Osteocyte (in vitro differentiated cells): ENCODE measurements around the gene APBB2. TPM values are rescaled to one million over a fixed set of nuclear protein-coding genes. Genes with fewer than 3 reads are reported as not detected.

Experiments used
- DNase-seq: peaks from one replicate; pipeline ENCODE4 v3.0.0; 2021; ENCODE audit warnings: mixed read lengths; ENCODE audit not compliant: unreplicated experiment; ENCODE audit errors: extremely low spot score
- H3K27ac Mint-ChIP-seq: one replicate; pipeline ENCODE4 v1.8.0; 2021; ENCODE audit warnings: mild to moderate bottlenecking, mixed read lengths; ENCODE audit not compliant: unreplicated experiment
- H3K27me3 Mint-ChIP-seq: one replicate; pipeline ENCODE4 v1.8.0; 2021; ENCODE audit warnings: mixed read lengths; ENCODE audit not compliant: unreplicated experiment
- H3K36me3 Mint-ChIP-seq: one replicate; pipeline ENCODE4 v1.8.0; 2021; ENCODE audit warnings: mixed read lengths; ENCODE audit not compliant: unreplicated experiment
- H3K4me1 Mint-ChIP-seq: one replicate; pipeline ENCODE4 v1.8.0; 2021; ENCODE audit warnings: mixed read lengths; ENCODE audit not compliant: unreplicated experiment
- H3K4me3 Mint-ChIP-seq: one replicate; pipeline ENCODE4 v1.8.0; 2021; ENCODE audit warnings: mild to moderate bottlenecking, moderate library complexity, mixed read lengths; ENCODE audit not compliant: unreplicated experiment
- H3K9me3 Mint-ChIP-seq: one replicate; pipeline ENCODE4 v1.8.0; 2021; ENCODE audit warnings: mixed read lengths; ENCODE audit not compliant: unreplicated experiment
- total RNA-seq: library from RNA; stranded (reverse); gene quantifications from 2 replicates; pipeline ENCODE4 v1.2.1, GENCODE V29; 2021
- TF ChIP-seq, protein P1 (sequence below): fragments of 200-600 bp; sonication (generic); IDR thresholded peaks from 2 replicates; pipeline ENCODE4 v1.5.0; 2021; ENCODE audit warnings: antibody characterized with exemption, mild to moderate bottlenecking, moderate library complexity

The APBB2 gene
- total RNA-seq, 1 donor from 2014 or later = 56.2 TPM

DNA sequence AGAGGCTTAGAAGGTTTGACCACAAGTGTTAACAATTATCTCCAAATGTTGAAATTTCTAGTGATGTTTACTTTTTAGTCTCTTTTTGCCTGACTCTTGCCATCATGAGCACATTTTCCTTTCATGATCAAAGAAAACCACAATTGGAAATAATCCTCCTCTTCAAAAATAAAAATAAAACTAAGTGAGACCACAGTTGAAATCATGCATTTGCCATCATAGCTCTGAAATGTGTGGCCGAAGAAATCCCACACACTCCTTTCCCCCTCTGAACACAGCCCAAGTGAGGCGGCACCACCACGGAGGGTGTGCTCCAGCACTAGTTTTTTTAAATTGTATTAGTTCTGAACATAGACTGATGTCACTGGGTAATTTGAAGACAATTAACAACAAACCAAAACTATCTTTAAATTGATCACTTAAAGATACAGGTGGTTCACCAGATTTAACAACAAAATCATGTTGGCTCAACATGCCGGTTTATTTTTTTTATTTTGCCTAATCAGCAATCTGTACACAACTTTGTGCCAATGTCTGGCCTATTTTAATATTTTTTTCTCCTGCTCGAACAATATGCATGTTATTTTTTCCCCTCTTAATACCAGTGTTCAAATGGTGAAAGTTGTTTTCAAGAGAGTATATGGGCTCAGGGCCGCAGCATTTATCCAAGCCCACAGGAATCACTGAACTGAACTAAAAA lies 17.6 kb downstream of the APBB2 start:
- Mint-ChIP-seq H3K27ac (peak overlapping the region; percentile 48), H3K9me3 (peaks cover 2% of the 10 kb centered on the region), H3K4me3 (no peak overlapping the region), H3K36me3 (peaks cover 2% of the 10 kb centered on the region), H3K27me3 (no peaks in the 10 kb centered on the region), H3K4me1 (peaks cover 52% of the 10 kb centered on the region)
- TF ChIP-seq, protein P1, sequence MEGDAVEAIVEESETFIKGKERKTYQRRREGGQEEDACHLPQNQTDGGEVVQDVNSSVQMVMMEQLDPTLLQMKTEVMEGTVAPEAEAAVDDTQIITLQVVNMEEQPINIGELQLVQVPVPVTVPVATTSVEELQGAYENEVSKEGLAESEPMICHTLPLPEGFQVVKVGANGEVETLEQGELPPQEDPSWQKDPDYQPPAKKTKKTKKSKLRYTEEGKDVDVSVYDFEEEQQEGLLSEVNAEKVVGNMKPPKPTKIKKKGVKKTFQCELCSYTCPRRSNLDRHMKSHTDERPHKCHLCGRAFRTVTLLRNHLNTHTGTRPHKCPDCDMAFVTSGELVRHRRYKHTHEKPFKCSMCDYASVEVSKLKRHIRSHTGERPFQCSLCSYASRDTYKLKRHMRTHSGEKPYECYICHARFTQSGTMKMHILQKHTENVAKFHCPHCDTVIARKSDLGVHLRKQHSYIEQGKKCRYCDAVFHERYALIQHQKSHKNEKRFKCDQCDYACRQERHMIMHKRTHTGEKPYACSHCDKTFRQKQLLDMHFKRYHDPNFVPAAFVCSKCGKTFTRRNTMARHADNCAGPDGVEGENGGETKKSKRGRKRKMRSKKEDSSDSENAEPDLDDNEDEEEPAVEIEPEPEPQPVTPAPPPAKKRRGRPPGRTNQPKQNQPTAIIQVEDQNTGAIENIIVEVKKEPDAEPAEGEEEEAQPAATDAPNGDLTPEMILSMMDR = no peak
- no peak for DNase-seq

DNA sequence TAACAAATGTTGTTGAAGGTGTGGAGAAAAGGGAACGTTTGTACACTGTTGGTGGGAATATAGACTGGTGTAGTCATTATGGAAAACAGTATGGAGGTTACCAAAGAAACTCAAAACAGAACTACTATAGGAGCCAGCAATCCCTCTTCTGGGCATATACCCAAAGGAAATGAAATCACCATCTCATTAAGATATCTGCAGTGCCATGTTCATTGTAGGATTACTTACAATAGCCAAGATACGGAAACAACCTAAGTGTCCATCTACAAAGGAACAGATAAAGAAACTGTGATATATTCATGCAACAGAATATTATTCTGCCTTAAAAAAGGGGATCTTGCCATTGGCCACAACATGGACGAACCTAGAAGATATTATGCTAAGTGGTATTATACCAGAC lies 22.2 kb downstream of the APBB2 start:
- no peak overlapping the region for H3K27ac Mint-ChIP-seq
- H3K4me3 Mint-ChIP-seq = no peak overlapping the region
- TF ChIP-seq, protein P1 = no peak
- peaks cover 27% of the 10 kb centered on the region for H3K4me1 Mint-ChIP-seq
- H3K36me3 Mint-ChIP-seq = peaks cover 5% of the 10 kb centered on the region
- no peaks in the 10 kb centered on the region for H3K27me3 Mint-ChIP-seq
- no peak for DNase-seq
- H3K9me3 Mint-ChIP-seq = peaks cover 7% of the 10 kb centered on the region

DNA sequence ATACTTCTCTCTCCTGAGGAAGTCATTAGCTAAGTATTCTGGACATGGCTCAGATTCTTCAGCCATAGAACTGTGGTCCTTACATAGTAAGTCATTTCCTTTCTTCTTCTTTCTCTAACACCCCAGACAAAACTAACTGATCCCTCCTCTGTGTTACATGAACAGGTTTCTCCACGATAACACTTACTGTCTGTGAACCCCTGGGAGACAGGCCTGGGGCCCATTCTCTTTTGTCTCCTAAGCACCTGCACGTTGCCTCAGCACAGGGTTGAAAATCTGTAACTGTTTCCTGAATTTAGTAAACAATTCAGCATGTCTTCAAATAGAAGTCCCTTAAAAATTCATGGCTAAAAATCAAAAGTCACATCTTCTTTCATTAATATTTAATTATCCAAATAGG lies 24.7 kb downstream of the APBB2 start:
- H3K36me3 Mint-ChIP-seq = peaks cover 5% of the 10 kb centered on the region

DNA sequence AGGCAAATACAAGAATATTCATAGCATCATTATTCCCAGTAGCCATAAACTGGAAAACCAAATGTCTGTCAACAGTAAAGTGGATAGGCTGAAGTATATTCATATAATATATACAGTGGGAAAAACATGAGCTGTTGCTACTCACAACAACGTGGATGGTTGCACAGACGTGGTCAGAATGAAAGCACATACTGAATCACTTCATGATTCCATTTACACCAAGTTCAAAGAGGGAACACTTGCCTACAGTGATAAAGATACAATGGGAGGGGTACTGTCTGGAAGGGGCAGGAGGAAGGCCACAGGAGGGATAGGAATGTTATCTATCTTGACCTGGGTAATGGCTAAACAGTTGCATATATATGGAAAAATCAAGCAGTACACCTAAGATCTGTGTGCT lies 25.3 kb downstream of the APBB2 start:
- Mint-ChIP-seq H3K36me3 (peaks cover 5% of the 10 kb centered on the region), H3K9me3 (peaks cover 7% of the 10 kb centered on the region), H3K4me3 (no peak overlapping the region), H3K4me1 (peaks cover 41% of the 10 kb centered on the region), H3K27ac (no peak overlapping the region), H3K27me3 (no peaks in the 10 kb centered on the region)
- DNase-seq = no peak
- TF ChIP-seq, protein P1 = no peak

More for the DNA sequence above, 24.7 kb downstream of the APBB2 start:
- Mint-ChIP-seq H3K9me3 (peaks cover 7% of the 10 kb centered on the region), H3K4me1 (peaks cover 37% of the 10 kb centered on the region), H3K27me3 (no peaks in the 10 kb centered on the region), H3K4me3 (no peak overlapping the region), H3K27ac (no peak overlapping the region)
- TF ChIP-seq, protein P1 = no peak
- no peak for DNase-seq

DNA sequence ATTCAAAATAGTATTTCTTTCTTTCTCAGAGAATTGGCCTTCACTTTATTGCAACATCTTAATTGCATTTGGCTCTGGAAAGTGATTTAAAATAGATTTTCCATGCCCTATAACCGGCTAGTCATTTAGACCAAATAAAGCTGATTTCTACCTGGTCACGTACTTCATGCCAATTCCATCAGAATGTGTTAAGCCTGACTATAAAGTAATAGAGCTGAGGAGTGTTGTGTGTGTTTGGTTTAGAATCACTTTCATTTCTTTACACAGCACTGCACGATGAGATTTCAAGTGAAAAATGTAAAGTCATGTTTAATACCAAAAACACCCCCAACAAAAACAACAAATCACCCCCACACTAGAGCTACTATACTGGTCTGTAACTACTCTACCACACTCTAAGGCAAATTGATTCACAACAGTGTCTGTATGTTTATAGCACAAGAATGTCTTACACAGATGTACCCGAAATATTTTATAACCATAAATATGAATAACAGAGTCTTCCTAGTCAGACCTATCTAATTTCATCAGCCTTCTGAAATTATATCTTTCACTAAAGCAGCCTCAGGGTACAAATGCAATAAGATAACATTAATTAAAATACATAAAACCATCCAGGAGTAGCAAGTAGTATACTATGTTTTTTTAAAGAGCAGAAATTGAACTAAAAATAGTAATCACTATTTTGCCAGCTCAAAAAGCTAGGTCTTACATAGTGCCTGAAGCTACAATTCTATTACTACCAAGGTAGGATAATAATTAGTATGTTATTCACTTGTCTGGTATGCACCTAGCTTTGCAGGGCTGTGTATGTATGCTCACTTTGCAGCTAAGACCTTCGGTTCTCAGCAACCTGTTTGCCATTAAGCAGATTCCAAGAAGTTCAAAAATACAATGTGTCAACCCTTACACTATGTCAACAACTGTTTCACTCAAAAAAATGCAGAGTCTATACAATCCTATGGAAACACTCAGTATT lies 28.4 kb downstream of the APBB2 start:
- Mint-ChIP-seq H3K27ac (peak overlapping the region; percentile 88), H3K4me1 (peaks cover 34% of the 10 kb centered on the region), H3K9me3 (no peaks in the 10 kb centered on the region), H3K27me3 (no peaks in the 10 kb centered on the region), H3K36me3 (no peaks in the 10 kb centered on the region), H3K4me3 (peak overlapping the region; percentile 44)
- TF ChIP-seq, protein P1 = no peak
- no peak for DNase-seq
